Measurements from ENCODE around the gene GTF2E1.
A peak's percentile ranks its signal among the peaks of the same experiment; 100 is the strongest.

The GTF2E1 gene

DNA sequence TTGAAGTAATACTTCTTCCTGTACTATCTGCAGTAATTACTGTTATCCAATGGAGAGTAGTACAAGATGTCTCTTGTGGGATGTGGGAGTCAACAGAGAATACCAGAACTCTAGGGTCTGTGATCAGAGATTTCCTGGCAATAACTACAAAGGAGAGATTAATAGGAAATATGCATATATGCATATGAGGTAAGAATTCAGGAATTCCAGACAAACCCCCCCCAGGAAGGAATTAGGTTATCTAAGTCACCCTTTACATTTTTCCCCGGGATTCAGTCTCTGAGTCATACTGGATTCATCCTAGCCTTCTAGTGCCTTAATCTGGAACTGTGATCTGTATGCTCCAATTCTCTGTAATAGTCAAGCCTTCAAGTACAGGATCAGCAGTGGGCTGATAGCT lies 49.4 kb downstream of the GTF2E1 start:
- FAIRE-seq, result no peak
- TF ChIP-seq POU2F2 (IDR thresholded peaks at IDR 0.05; ENCODE audit: low read depth, low read length) (no peak), PAX5 (IDR thresholded peaks at IDR 0.05; ENCODE audit: insufficient read depth, low read length, severe bottlenecking) (no peak), SPI1 (IDR thresholded peaks at IDR 0.05; ENCODE audit: low read depth, low read length) (no peak), POLR2AphosphoS5 (IDR thresholded peaks at IDR 0.05; ENCODE audit: low read depth, low read length) (no peak), POLR2A (IDR thresholded peaks at IDR 0.05; ENCODE audit: low read depth, low read length) (no peak), TAF1 (IDR thresholded peaks at IDR 0.05; ENCODE audit: low read depth, low read length) (no peak)
- DNase-seq (ENCODE audit: insufficient read length, low spot score), result no peak

DNA sequence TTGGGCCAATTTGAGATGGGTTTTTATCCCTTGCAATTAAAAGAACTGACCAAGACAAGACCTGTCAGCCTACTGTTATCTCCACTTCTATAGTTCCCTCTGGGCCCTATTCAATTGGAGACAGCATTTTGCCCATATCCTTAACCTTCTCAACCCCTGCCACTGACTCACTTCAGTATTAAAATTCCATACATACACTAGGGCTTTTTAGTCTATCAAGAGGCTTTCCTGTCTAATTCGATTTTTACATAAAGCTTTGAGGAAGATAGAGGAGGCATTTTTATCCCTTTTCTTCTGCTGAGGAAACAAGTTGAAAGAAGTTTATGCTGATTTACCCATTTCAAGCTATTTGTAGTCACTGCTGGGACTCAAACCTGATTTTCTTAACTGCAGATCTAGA lies 51.1 kb downstream of the GTF2E1 start:
- TF ChIP-seq SPI1 (IDR thresholded peaks at IDR 0.05; ENCODE audit: low read depth, low read length), result no peak
- TF ChIP-seq POLR2A (IDR thresholded peaks at IDR 0.05; ENCODE audit: low read depth, low read length), result no peak
- TF ChIP-seq TAF1 (IDR thresholded peaks at IDR 0.05; ENCODE audit: low read depth, low read length), result no peak
- TF ChIP-seq POU2F2 (IDR thresholded peaks at IDR 0.05; ENCODE audit: low read depth, low read length), result no peak
- TF ChIP-seq PAX5 (IDR thresholded peaks at IDR 0.05; ENCODE audit: insufficient read depth, low read length, severe bottlenecking), result no peak
- no peak for TF ChIP-seq POLR2AphosphoS5 (IDR thresholded peaks at IDR 0.05; ENCODE audit: low read depth, low read length)
- no peak for DNase-seq (ENCODE audit: insufficient read length, low spot score)
- FAIRE-seq, result no peak

DNA sequence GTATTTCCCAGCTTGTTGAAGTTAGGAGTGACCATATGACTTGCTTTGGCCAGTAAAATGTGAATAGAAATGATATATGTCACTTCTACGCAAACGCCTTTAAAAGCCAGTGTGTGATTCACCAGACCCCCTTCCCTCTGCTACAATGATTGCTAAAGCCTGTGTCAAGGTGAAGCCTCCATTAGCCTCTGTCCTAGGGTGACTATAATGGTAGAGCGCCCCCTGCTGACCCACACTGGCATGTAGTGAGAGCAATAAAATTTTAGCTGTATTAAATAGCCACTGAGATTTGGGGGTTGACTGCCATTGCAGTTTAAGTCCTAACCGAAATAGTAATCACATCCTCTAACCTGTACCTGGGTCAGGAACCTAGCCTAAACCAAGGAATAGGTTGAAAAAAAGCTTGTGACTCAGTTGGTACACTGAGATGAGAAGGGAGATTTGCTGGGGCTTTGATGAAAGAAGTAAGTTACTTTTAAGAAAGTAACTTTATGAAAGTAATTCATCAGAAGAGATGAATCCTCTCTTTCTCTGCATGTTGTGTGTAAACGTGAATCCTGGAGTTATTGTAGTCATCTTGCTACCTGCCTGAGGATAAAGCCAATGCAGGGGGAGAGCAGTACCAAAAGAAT lies 52.6 kb downstream of the GTF2E1 start:
- DNase-seq (ENCODE audit: insufficient read length, low spot score) (no peak), FAIRE-seq (peak; percentile 86)
- TF ChIP-seq PAX5 (IDR thresholded peaks at IDR 0.05; ENCODE audit: insufficient read depth, low read length, severe bottlenecking), result no peak
- peak; percentile 31; the same call in 1 of the 2 replicates for TF ChIP-seq POU2F2 (IDR thresholded peaks at IDR 0.05; ENCODE audit: low read depth, low read length)

DNA sequence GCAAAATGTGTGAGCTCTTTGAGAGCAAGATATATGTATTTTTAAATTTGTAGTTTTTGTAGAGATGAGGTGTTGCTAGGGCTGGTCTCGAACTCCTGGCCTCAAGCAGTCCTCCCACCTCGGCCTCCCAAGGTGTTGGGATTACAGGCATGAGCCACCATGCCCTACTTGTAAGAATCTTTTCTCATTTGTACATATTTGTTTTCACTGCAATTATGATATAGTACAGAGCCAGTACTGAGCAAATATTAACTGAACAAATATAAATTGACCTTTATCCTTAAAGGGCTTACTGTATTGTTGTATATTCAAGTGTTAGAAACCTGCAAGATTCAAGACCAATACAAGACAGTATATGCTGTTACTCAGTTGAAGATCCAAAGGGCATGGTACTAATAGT lies 53.4 kb downstream of the GTF2E1 start:
- TF ChIP-seq POU2F2 (IDR thresholded peaks at IDR 0.05; ENCODE audit: low read depth, low read length) (no peak), POLR2AphosphoS5 (IDR thresholded peaks at IDR 0.05; ENCODE audit: low read depth, low read length) (no peak), POLR2A (IDR thresholded peaks at IDR 0.05; ENCODE audit: low read depth, low read length) (no peak), SPI1 (IDR thresholded peaks at IDR 0.05; ENCODE audit: low read depth, low read length) (no peak), PAX5 (IDR thresholded peaks at IDR 0.05; ENCODE audit: insufficient read depth, low read length, severe bottlenecking) (no peak), TAF1 (IDR thresholded peaks at IDR 0.05; ENCODE audit: low read depth, low read length) (no peak)
- FAIRE-seq (no peak), DNase-seq (ENCODE audit: insufficient read length, low spot score) (no peak)

DNA sequence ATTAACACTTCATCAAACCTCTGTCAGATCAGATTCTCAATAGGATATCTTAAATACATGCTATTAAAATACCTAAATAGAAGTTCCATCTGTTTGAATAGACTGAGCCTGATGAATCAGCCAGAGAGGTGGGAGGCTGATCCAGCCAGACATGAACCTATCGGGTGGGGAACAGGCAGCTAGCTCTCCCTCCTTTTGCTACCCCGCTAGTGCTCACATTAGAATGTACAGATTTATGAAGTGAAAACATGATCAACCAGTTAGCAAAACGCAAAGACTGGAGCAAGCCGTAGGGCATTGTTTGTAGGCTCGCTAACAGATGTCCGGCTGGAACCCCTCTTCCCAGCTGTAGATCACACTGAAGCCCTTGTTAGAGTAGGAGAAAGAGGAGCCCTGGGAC lies 54.4 kb downstream of the GTF2E1 start:
- DNase-seq (ENCODE audit: insufficient read length, low spot score) (no peak), FAIRE-seq (no peak)
- TF ChIP-seq POLR2A (IDR thresholded peaks at IDR 0.05; ENCODE audit: low read depth, low read length), result no peak
- TF ChIP-seq POLR2AphosphoS5 (IDR thresholded peaks at IDR 0.05; ENCODE audit: low read depth, low read length), result no peak
- no peak for TF ChIP-seq POU2F2 (IDR thresholded peaks at IDR 0.05; ENCODE audit: low read depth, low read length)
- TF ChIP-seq TAF1 (IDR thresholded peaks at IDR 0.05; ENCODE audit: low read depth, low read length), result no peak
- TF ChIP-seq SPI1 (IDR thresholded peaks at IDR 0.05; ENCODE audit: low read depth, low read length), result no peak
- no peak for TF ChIP-seq PAX5 (IDR thresholded peaks at IDR 0.05; ENCODE audit: insufficient read depth, low read length, severe bottlenecking)

DNA sequence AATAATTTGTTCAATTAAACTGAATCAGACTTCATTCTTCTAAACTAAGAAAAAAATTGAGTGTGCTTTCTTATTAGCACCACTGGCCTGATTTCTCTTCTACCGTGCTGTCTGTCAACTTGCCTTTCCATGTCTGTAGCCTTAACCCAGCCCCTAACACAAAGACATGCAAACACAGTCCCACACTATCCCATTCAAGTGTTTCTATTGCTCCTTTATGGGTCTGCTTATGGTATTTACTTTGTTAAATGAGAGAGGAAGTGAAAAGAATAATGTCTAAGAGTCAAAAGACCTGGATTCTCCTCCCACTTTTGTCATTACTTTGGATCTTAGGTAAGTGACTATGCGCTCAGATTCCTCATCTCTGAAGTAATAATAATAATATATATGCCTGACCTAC lies 55.3 kb downstream of the GTF2E1 start:
- no peak for TF ChIP-seq TAF1 (IDR thresholded peaks at IDR 0.05; ENCODE audit: low read depth, low read length)
- no peak for TF ChIP-seq POLR2AphosphoS5 (IDR thresholded peaks at IDR 0.05; ENCODE audit: low read depth, low read length)
- TF ChIP-seq POU2F2 (IDR thresholded peaks at IDR 0.05; ENCODE audit: low read depth, low read length), result no peak
- TF ChIP-seq SPI1 (IDR thresholded peaks at IDR 0.05; ENCODE audit: low read depth, low read length), result 0 out of 2 replicates have a peak, but pooled peaks have one; percentile 9
- no peak for DNase-seq (ENCODE audit: insufficient read length, low spot score)
- FAIRE-seq, result peak; percentile 50

DNA sequence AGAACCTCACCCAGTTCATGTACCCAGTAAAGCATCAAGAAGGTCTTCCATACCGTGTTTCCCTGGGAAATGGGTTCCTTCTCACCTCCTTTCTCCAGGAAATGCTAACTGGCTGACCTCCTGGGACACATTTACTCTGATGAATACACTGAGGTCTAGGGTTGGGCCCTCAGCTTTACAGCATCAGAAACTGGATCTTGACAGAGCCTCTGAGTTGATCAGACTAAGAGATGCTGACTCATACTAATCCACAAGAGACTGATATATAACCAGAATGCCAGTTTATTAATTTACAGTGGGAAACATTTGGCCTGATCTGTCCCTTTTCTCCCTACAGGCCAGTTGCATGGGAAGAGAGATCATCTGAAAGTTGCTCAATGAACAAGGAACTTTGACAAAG lies 55.8 kb downstream of the GTF2E1 start:
- TF ChIP-seq TAF1 (IDR thresholded peaks at IDR 0.05; ENCODE audit: low read depth, low read length), result no peak
- no peak for TF ChIP-seq POLR2A (IDR thresholded peaks at IDR 0.05; ENCODE audit: low read depth, low read length)
- TF ChIP-seq PAX5 (IDR thresholded peaks at IDR 0.05; ENCODE audit: insufficient read depth, low read length, severe bottlenecking), result no peak
- TF ChIP-seq SPI1 (IDR thresholded peaks at IDR 0.05; ENCODE audit: low read depth, low read length), result no peak
- no peak for TF ChIP-seq POLR2AphosphoS5 (IDR thresholded peaks at IDR 0.05; ENCODE audit: low read depth, low read length)
- no peak for TF ChIP-seq POU2F2 (IDR thresholded peaks at IDR 0.05; ENCODE audit: low read depth, low read length)
- DNase-seq (ENCODE audit: insufficient read length, low spot score) (no peak), FAIRE-seq (no peak)

DNA sequence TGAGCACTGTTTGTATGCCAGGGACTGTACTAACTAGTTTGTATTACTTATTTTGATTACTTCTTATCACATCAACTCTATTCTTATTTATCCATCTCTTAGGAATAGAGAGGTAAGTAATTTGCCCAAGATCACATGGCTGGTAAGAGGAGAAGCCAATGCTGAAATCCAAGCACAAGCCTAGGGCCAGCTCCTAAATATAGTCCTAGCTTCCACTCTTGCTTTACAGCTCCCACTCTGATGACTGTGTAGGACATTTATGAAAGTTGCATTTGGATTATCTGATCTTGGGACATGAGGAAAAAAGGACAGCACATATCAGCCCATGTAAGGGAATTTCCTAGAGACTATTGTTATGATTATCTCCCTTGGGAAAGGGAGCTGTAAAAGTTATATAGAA lies 58.1 kb downstream of the GTF2E1 start:
- peak; percentile 26 for FAIRE-seq
- TF ChIP-seq TAF1 (IDR thresholded peaks at IDR 0.05; ENCODE audit: low read depth, low read length) (no peak), PAX5 (IDR thresholded peaks at IDR 0.05; ENCODE audit: insufficient read depth, low read length, severe bottlenecking) (no peak)
- no peak for DNase-seq (ENCODE audit: insufficient read length, low spot score)

DNA sequence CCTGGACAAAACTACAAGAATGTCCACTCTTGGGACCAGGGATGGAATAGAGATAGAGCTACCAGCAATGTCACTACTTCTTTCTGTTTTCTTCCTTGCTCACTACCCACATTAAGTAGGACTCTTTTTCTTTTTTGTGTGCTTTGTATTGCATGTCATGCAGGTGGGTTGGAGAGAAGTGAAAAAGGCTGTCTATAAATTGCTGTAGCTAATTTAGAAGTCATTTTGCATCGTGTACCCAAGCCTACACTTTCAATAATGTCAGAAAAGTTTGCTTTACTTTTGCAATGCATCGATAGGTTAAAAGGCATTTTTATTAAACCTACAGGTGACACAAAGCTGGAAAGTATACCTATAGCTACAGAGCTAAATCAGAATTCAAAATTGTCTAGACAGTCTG lies 58.9 kb downstream of the GTF2E1 start:
- DNase-seq (ENCODE audit: insufficient read length, low spot score), result no peak
- FAIRE-seq, result peak; percentile 76
- TF ChIP-seq POLR2A (IDR thresholded peaks at IDR 0.05; ENCODE audit: low read depth, low read length) (no peak), SPI1 (IDR thresholded peaks at IDR 0.05; ENCODE audit: low read depth, low read length) (0 out of 2 replicates have a peak, but pooled peaks have one; percentile 11)

DNA sequence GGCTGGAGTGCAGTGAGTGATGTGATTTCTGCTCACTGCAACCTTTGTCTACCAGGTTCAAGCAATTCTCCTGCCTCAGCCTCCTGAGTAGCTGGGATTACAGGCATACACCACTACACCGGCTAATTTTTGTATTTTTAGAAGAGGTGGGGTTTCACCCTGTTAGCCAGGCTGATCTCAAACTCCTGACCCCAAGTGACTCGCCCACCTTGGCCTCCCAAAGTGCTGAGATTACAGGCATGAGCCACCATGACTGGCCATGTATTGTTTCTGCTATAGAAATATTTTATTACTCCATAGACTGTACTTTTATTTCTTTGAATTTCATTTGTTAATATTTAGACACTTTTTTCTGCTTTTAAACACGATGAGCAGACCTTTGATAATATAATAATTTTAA lies 60.4 kb downstream of the GTF2E1 start:
- no peak for TF ChIP-seq SPI1 (IDR thresholded peaks at IDR 0.05; ENCODE audit: low read depth, low read length)
- no peak for TF ChIP-seq POLR2AphosphoS5 (IDR thresholded peaks at IDR 0.05; ENCODE audit: low read depth, low read length)
- TF ChIP-seq POLR2A (IDR thresholded peaks at IDR 0.05; ENCODE audit: low read depth, low read length), result no peak
- no peak for TF ChIP-seq POU2F2 (IDR thresholded peaks at IDR 0.05; ENCODE audit: low read depth, low read length)
- no peak for TF ChIP-seq TAF1 (IDR thresholded peaks at IDR 0.05; ENCODE audit: low read depth, low read length)
- no peak for TF ChIP-seq PAX5 (IDR thresholded peaks at IDR 0.05; ENCODE audit: insufficient read depth, low read length, severe bottlenecking)
- no peak for DNase-seq (ENCODE audit: insufficient read length, low spot score)
- no peak for FAIRE-seq
